ENCODE data around the gene SCARB1.

The SCARB1 gene

DNA sequence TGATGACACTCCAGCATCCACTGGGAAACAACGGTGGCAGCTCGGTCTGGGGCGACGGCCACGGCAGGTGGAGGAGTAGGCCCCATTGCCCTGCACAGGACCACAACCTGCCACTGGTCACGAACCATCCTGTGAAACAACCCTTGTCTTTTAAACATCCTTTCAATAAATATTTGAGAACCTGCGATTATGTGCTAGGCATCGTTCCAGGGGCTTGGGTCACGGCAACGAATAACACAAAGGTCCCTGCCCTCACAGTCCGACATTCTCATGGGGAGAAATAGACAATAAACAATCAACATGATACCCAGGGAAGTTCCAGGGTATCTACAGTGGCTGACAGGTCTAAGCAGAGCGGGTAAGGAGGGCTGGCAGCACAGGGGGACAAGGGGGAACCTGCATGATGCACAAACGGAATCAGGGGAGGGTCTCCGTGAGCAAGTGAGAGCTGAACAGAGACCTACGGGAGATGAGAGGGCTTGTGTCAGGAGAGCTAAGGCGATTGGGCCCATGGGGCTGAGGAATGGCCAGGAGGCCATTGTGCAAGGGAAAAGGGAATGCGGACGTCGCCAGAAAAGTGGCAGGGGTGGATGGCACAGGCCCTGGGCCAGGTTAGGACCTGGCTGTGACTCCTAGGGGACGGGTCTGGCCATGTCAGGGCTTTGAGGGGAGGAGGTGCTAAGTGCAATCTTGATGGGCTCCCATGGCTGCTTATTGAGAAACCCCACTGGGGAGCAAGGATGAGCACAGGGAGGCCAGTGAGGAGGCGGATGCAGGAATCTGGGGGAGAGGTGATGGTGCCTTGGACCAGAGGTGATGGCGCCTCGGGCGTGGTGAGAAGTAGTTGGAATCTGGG lies 9.7 kb downstream of the SCARB1 start:
- no peak for DNase-seq (ENCODE audit: low read depth)
- TF ChIP-seq, protein P1, sequence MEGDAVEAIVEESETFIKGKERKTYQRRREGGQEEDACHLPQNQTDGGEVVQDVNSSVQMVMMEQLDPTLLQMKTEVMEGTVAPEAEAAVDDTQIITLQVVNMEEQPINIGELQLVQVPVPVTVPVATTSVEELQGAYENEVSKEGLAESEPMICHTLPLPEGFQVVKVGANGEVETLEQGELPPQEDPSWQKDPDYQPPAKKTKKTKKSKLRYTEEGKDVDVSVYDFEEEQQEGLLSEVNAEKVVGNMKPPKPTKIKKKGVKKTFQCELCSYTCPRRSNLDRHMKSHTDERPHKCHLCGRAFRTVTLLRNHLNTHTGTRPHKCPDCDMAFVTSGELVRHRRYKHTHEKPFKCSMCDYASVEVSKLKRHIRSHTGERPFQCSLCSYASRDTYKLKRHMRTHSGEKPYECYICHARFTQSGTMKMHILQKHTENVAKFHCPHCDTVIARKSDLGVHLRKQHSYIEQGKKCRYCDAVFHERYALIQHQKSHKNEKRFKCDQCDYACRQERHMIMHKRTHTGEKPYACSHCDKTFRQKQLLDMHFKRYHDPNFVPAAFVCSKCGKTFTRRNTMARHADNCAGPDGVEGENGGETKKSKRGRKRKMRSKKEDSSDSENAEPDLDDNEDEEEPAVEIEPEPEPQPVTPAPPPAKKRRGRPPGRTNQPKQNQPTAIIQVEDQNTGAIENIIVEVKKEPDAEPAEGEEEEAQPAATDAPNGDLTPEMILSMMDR (conservative IDR thresholded peaks at IDR 0.05; ENCODE audit: low read depth, low read length): no peak
- no peak overlapping the region for H3K4me3 ChIP-seq (ENCODE audit: low read depth, low read length)

DNA sequence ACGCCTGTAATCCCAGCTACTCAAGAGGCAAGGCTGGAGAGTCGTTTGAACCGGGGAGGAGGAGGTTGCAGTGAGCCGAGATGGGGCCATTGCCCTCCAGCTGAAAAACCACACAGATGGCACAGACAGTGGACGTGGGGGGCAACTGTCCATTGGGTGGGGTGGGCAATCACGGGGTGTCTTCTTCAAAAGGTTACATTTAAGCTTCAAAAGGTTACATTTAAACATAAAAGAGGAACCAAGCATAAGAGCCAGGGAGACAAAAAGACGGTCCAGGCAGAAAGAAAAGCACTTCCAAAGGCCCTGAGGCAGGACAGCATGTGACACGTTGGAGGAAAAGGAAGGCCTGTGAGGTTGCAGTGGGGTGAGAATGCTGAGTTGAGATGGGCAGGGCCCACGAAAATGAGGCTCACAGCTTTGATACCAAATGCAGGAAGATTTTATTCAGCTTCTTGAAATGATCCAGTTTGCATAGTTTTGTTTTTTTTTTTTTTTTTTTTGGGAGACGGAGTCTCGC lies 10.7 kb downstream of the SCARB1 start:
- no peak overlapping the region for H3K4me3 ChIP-seq (ENCODE audit: low read depth, low read length)
- TF ChIP-seq, protein P1 (conservative IDR thresholded peaks at IDR 0.05; ENCODE audit: low read depth, low read length): no peak
- no peak for DNase-seq (ENCODE audit: low read depth)

DNA sequence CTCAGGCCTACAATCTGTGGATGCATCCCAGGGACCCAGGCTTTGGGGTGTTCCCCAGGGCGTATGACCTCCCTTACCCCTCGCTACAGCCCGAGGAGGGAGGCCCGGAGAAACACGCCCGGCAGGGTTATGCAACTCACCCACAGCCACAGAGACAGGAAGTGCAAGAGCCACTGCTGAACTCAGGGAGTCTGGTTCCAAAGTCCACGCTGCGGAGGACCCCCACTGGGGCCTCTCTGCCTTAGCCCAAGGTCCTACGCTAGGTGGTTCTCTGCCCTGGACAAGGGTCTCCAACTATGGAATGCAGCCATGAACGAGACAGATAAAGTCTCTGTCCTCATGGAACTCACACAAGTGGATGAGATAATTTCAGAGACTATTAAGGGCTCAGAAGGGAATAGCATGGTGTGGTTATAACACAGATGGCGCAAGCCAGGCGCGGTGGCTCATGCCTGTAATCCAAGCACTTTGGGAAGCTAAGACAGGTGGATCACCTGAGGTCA lies 11.3 kb downstream of the SCARB1 start:
- H3K4me3 ChIP-seq (ENCODE audit: low read depth, low read length): no peak overlapping the region
- DNase-seq (ENCODE audit: low read depth): peak; percentile 72
- TF ChIP-seq, protein P1 (conservative IDR thresholded peaks at IDR 0.05; ENCODE audit: low read depth, low read length): no peak

DNA sequence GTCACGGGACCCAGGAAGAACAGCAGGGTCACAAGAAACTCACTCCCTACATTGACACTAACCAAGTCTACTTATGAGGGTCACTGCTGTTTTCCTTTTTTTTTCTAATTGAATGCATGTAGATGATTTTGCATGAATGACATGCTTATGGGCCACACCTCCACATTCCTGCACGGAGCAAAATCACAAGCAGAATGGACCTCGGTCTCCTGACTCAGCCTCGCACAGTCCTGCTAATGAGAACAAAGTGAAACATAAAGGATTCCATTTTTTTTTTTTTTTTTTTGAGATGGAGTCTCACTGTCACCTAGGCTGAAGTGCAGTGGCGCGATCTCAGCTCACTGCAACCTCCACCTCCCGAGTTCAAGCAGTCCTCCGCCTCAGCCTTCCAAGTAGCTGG lies 12.3 kb downstream of the SCARB1 start:
- no peak for DNase-seq (ENCODE audit: low read depth)
- no peak overlapping the region for H3K4me3 ChIP-seq (ENCODE audit: low read depth, low read length)
- TF ChIP-seq, protein P1 (conservative IDR thresholded peaks at IDR 0.05; ENCODE audit: low read depth, low read length): no peak

DNA sequence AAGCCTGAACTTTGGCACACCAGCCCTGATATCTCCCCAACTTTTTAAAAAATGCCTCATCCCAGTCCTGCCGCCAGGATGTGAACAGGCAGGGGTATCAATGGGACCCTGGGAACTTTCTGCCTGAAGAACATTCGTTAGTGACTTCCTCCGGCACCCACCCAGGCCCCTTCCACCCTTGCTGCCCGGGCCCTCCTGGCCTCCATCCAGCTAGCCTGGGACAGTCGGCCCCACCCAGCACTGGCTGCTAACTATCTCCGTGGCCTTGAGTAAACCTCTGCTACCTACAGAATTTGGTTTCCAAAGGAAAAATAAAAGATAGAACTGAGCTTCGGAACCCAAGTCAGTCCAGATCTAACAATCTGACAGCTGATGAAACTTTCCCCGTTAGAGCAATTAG lies 14.3 kb downstream of the SCARB1 start:
- no peak for DNase-seq (ENCODE audit: low read depth)

DNA sequence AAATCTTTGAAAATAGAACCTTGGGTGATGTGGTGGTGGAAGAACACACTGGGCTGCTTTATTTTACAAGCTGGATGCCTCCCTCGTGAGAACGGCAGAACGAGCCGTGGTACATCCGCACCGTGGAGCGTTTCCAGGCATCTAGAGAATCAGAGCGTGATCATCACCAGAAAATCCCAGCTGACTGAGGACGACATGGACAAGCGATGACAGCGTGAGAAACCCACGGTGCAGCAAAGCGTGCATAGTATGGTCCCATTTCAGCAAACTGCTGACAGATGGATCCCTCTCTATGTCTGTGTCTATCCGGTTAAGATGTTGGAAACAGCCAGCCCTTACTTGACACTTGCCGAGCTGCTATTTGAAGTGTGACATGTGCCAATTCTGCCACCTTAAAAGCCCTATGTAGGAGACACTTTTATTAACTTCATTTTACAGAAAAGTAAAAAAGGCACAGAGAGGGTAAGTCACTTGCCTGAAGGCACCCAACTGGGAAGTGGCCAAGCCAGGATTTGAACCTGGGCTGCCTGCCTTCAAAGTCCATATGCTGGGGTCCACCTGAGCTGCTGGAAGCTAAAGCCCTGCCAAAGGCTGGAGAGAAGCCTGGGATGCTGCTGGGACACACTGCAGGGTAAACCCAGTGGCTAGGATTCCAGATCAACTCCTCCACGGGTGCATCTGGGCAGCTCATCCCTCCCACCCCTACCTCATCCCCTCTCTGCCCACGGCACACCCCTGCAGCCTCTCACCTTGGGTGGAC lies 14.9 kb downstream of the SCARB1 start:
- H3K4me3 ChIP-seq (ENCODE audit: low read depth, low read length): no peak overlapping the region
- no peak for DNase-seq (ENCODE audit: low read depth)
- TF ChIP-seq, protein P1 (conservative IDR thresholded peaks at IDR 0.05; ENCODE audit: low read depth, low read length): no peak

More for the DNA sequence above, 14.3 kb downstream of the SCARB1 start:
- TF ChIP-seq, protein P1 (conservative IDR thresholded peaks at IDR 0.05; ENCODE audit: low read depth, low read length): no peak
- H3K4me3 ChIP-seq (ENCODE audit: low read depth, low read length): no peak overlapping the region
